IPS DF 19.7 (cell line): ENCODE results near the gene SGPL1.

ENCODE experiments used
- DNase-seq: peaks from one replicate; pipeline ENCODE4 v3.0.0-alpha.2; 2013; ENCODE audit warnings: low read depth, low spot score

Gene SGPL1

DNA sequence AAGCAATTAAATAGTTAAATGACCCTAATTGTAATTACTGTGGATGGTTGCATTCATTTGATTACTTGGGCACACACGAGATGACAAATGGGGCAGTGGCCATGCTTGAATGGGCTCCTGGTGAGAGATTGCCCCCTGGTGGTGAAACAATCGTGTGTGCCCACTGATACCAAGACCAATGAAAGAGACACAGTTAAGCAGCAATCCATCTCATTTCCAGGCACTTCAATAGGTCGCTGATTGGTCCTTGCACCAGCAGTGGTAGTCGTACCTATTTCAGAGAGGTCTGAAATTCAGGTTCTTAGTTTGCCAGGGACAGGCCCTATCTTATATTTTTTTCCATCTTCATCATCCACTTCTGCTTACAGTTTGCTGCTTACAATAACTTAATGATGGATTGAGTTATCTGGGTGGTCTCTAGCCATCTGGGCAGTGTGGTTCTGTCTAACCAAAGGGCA lies 64.4 kb downstream of the SGPL1 start:
- DNase-seq: no peak

DNA sequence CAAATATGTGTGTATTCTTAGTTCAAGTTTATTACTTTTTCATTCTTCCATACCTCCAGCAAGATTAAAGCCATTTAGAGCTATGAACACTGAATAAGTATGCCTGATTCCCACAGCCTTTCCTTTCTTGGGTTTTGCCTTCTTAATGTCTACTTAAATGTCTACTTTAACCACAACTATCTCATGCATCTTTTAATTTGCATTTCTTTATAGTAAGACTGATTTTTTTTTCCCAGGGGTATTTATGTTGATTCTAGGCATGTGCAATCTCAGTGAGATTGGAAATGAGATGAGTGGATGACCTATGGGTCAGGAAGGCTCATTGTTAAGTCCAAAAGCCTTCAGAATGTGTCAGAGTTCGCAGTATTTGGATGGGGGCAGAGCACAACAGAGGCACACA lies 69.0 kb downstream of the SGPL1 start:
- DNase-seq: no peak

DNA sequence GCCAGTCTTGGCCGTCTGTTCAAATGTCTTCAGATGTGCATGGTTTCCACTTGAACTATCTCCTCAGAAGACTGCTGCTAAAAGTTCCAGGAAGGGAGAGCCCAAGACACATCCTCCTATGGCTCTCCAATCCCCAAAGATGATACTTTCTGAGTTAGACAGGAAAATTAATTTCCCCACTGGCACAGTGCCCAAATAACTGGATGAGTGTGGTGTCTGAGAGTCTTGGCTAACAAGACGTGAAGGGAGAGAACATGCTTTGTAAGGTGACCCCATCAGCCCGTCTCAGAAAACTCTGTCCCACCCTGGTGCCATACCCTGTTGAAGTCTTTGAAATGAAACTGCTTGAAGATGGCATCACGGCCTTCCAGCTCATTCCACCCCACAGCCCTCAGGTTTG lies 69.7 kb downstream of the SGPL1 start:
- no peak for DNase-seq

DNA sequence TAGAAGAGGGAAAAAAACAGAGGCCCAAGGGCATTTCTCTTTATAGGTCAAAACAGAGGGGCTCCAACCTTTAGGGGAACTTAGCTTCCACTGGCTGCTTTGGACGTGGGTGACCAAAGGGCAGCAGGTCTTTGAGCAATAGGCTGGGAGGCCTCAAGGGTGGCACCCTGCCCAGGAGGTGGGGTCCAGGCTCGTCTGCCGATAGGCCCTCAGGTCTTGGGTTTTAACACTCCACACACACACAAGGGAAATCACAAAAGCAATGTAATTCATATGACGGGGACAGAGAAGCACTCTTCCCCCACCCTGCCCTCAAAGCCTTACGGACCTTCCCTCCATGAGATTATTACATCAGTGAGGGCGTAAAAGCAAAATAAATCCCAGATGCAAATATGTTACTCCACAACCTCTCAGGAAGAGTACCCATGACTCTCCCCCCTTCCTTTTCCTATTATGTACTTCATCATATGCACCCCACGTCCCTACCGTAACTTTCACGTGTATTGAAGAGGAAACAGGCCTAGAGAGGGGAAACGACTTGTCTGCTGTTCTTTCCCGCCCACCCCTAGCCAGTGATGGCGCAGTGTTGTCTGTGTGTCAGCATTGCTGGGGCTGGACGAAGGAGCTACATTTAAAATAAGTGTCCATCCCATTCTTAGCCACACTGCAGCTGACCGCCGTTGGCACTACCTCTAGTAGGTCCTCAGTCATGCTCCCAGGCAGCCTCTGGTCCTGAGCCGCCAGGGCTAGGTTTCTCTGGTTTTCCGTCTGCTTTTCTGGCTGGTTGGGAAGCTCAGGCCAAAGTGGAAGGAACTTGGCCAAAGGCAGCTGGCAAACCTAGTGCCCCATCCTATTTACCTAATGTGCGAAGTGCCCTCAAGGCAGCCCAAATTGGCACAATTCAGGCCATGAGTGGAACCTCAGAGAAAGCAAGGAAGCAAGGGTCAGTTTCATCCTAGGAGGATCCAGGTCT lies 70.5 kb downstream of the SGPL1 start:
- DNase-seq: no peak

DNA sequence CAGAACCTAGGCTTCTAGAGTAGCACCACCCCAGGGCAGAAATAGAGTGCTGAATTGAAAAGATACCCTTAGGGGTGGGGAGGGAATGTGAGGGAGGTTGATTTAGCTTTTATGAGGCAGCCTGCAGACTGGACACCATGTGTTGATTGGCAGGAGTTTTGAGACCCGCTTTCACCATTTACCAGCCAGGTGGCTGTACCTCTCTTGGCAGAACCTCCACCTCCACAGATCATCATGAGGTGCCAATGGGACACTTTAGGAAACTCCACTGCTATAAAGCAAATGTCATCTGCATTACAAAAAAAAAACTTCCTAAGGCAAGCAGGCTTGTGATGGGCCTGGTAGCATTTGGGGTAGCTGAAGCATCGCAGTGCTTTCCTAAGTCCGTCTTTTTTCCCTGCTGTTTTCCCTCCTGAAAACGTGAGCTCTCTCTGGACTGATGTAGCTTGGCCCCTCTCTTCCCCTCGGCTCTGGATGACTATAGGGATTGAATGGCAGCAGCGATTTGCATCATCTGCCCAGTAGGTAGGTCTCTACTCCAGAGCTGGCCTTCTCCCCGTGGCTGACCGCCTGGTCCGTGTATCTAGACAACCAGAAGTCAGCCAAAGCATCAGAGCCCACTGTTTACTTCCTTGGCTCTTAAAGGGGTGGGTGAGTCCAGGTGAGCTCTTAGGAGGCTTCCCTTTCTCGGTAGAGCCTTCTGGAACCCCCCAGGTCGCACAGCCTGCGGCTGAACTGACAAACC lies 71.3 kb downstream of the SGPL1 start:
- no peak for DNase-seq

DNA sequence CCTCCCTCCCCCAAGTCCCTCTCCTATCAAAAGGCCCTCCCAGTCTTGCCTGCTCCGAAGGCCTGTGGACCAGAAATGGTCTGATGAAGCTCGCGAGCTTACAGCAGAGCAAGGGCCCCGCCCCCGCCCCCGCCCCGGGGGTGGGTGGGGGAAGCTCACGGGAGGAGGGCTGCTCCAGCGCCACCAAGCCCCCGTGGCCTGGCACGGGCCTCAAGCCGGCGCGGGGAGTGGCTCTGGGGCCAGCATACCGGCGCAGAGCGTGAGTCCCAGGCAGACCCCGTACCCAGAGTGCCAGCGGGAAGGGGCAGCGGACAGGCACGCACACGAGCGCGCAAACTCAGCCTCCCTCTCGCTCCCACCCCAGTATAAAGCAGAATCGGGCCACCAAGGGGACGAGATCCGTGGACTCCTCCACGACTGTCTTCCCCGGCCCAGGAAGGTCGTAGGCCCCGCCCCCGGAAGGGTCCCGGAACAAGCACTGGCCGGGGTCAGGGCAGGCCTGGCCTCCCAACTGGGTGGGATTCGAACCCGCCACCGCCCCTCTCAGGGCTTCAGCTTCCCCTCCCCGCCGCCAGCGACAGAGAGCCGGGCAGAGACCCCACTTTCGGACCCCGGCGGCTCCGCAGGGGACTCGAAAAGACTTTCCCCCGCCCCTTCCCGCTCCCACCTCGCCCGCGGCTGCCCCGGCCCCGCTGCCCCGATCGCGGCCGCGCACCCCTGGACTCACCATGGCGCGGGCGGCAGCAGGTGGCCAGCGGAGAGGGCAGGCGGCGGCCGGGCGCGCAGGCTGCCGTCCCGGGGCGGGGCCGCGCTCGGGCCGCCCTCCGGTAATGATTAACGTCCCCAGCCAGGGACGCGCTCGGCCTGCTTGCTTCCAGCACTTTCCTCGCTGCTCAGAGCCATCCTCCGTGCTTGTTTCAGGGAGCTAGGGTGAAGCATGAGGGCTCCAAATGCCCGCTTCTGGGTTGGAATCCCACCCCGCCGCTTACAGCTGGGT lies 72.4 kb downstream of the SGPL1 start, which contains the start of gene PCBD1:
TSS of gene PCBD1 (minus strand) at position 762 of the 997 bp plus-strand sequence. CDS start at position 730, 32 bp downstream.
- DNase-seq: no peak

DNA sequence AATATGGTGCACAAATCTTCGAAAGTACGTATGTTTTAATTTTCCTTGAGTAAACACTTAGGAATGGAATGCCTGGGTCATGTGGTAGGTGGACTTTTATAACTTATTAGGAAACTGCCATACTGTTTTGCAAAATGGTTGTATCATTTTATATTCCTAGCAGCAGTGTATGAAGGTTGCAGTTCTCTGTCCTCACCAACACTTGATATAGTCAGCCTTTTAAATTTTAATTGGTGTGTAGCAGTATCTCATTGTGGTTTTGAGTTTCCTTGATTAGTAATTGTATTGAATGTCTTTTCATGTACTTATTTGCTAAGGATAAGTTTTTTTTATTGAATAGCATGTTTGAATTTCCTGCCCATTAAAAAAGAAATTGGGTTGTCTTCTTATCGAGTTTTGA lies 73.5 kb downstream of the SGPL1 start:
- no peak for DNase-seq

DNA sequence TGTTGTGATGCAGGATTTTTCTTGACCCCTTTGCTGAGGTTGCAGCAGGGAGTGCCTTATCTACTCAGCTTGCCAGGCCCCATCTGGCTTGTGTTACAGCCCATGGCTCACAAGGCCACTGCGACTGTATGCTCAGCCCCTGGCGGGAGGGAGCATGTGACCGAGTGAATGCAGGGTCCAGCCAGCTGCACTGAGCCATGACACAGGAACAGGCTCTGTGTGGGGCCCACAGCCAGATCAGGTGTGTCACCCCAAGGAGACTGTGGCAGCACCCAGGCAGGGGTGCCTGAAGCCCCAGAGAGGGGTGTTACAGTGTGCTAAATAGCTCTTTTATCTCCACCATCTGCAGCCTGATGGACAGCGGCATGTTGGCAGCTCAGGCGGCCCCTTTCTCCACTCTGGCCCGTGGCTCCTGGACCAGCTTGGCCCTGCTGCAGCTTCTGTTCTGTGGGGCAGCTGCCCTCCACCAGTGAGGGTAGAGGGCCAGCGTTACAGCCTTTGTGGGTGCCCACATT lies 75.2 kb downstream of the SGPL1 start:
- DNase-seq: no peak

DNA sequence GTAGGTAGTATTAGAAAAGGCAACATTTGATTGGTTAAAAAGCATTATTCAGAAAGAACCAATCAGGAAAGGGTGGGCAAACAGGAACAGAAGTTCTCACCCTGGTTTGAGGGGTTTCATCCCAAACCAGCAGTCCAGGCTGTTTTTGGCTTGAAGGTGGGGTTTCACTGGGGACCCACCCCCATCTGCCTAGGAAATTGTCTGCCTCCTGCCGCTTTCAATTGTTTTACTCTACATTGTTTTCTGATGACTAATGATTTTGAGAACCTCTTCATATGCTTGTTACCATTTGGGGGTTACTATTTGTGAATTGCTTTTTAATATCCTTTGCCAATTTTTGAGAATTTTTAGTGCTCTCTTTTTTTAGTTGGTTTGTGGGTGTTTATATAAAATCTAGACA lies 75.9 kb downstream of the SGPL1 start:
- no peak for DNase-seq

DNA sequence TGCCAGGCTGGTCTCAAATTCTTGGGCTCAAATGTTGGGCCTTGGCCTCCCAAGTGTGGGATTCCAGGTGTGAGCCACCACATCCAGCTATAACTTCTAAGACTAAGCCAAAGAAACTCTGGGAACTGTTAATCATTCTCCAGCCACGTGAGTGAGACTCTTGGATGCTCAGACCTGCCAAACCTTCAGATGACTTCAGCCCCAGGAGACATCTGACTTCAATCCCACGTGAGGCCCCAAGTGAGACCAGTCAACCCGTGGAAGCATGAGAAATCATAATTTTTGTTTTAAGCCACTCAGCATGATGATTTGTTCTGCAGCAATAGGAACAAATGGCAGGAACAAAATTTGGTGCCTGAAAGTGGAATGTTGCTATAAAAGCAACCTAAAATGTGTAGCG lies 76.9 kb downstream of the SGPL1 start:
- DNase-seq: no peak

DNA sequence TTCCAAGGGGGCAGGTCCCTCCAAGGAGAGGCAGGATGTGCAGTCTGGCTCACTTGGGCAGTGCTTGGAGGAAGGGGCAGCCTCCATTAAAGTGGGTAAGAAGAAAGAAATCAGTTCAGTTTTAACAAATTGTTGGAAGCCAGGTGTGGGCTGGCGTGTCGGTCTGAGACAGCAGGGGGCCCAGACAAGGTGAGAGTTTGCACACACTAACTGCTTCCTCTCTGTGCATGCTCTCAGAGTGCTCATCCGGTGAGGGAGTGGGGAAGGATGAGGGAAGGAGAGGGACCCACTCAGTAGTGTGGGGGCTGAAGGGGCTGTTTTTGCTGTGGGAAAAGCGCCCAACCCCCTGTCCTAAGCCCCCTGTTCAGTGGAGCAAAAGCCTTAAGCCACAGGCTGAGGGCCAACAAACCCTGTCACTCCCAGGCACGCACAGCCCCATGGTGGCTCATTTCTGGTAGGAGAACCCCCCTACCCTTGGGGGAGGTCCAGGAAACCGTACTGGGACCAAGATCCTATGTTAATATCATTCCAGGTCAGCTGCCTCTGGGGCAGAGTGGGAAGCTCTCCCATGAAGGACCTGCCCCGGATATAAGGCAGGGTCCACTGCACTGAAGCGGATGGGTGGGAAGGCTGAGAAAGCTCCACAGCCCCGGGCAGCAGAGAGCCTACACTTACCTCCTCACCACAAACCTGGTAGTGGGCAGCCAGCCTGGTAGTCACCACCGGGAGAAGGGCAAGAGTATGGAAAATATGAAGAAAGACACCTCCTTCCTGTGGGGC lies 77.7 kb downstream of the SGPL1 start:
- no peak for DNase-seq

DNA sequence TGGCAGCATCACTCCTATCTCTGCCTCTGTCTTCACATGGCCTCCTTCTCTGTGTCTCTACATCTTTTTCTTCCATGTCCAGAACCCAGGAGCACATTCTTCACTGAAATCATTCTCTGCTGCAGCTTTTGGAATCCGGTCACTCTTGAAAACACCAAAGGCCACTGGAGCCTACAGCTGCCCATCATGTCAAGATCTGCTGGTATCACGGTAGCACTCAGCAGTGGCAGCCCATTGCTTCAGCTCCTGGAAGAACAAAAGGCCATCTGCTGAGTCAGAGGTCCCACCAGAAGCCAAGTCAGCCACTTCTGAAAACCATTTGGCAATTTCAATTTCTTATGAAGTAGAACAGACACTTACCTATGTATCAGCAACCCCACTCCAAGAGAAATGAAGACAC lies 78.7 kb downstream of the SGPL1 start:
- DNase-seq: no peak

DNA sequence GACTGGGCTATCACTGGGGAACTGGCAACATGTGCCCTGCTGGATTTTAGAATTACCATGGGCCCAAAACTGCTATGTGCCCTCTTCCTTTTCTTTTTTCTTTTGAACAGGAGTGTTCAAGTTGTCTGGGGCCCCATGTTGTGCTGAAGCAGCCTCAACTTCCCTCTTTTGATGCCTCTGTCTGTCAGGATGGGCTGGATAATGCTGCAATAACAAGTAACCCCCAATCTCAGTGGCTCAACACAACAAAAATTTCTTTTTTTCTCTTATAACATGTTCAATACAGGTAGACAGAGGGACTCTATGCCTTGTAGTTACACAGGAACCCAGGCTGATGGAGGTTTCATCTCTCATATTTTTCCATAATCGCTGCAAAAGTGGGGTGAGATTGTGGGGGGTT lies 80.8 kb downstream of the SGPL1 start:
- no peak for DNase-seq

DNA sequence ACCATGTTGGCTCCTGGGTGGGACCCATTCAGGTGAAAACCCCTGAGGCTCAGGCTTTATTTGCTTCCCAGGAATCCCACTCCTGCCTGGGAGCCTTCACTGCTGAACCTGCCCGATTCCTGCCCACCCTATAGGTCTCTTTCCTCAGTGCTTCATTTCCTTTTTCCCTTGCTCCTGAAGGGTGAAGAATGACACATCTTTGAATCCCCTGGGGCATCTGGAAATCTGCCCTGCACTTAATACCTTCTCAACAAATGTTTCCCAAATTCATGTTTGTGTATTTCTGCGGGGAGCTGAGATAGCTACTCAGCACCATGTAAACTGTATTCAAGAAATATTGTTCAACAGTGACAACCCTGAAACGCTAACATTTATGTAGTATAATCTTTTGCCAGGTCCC lies 82.9 kb downstream of the SGPL1 start:
- no peak for DNase-seq

DNA sequence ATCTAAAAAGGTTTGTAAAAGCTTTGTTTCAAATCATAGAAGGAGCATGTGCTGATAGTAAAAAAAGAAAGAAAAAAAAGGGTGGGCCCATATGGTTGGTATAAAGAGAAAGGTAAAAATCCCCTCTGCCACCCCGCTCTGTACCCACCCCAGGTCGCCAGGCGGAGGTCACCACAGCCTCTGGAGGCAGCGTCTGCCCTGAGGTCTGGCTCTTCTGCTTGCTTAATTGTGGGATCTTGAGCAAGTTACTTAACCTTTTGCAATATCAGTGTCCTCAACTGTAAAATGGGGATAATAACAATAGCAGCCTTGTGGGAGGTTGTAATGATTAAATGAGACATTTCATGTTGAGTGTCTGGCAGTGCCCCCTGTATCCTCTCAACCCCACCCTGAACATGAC lies 83.3 kb downstream of the SGPL1 start:
- no peak for DNase-seq

DNA sequence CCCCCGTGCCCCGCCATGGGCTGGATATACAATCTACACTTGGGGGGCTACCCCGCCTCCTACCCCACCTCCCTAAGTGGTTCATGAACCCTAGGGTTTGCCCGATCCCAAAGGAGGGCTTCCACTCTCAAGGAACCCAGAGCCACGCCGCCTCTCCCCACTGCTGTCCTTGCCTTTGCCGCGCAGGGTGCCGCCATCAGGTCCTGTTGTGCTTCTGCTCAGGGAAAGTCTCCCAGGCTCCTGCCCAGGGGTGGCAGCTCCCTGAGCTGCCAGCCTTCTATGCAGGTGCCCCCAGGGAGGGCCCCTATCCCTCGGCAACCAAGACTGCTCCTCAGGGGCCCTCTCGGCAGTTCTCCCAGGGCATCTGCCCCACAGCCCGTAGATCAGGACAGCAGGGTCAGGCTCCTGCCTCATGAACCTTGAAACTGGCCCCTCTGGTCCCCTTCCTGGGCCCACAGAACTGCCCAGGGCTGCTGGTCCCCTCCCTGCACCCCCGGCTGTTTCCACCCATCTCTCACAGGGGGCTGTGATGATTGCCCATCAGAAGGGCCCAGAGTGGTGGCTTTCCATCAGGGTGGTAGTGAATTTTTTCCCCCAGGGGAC lies 85.6 kb downstream of the SGPL1 start:
- no peak for DNase-seq

DNA sequence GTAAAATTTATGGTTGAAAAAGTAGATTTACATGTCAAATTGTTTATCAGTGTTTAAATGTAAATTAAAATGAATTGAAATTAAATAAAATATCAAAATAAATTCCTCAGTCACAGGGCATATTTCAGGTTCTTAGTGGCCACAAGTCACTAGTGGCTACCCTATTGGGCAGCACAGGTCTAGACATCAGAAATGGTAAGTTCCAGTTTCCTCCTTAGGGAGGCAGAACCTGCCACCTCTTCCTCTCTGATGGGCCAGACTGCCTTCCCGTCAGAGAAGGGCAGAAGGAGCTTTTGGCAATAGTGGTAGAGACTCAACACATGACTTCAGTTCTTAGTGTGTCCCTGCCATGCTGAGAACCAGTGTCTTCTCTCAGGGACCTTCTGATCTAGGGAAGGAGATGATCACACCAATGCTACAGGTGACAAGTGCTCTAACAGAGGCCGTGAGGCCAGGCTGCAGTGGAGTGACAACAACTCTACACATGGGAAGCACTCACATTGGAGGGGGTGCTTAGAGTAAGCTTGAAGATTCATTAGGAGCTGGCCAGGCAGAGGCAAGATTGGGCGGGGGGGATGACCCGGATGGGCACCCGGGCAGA lies 87.0 kb downstream of the SGPL1 start:
- no peak for DNase-seq

DNA sequence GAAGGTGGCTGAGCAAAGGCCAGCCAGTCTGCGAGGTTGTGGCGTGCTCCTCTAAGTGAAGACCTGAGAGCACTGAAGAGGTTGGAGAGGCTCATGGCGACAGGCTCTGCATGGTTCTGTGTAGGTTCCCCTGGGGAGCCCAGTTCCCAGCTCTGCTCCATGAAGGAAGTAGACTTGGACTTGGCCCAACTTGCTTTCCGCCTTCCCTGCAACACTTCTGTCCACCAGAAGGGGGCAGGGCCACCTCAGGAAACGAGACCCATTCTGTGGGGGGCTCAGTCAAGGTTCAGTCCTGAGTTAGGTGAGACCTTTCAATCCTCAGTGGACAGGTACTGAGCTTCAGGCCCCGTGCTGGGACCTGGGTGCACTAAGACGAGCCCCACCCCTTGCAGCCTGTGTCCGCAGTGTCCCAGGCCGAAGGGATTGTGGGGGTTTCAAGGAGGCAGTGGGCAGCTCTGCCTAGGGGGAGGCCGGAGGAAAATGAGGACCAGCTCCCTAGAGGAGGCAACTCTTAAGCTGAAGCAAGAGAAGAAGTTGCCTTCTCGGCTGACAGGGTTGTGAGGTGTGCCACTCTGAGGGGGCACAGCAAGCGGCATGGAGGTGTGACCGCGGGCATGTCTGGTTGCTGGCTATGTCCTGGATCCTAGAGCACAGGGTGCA lies 87.6 kb downstream of the SGPL1 start:
- no peak for DNase-seq
